GM04503 (cell line): ENCODE measurements around the gene MKLN1.
A peak's percentile ranks its signal among the peaks of the same experiment; 100 is the strongest.

Source experiments
- DNase-seq: peaks from one replicate; pipeline ENCODE4 v3.0.0-alpha.2; 2012; ENCODE audit warnings: low read depth

The MKLN1 gene

DNA sequence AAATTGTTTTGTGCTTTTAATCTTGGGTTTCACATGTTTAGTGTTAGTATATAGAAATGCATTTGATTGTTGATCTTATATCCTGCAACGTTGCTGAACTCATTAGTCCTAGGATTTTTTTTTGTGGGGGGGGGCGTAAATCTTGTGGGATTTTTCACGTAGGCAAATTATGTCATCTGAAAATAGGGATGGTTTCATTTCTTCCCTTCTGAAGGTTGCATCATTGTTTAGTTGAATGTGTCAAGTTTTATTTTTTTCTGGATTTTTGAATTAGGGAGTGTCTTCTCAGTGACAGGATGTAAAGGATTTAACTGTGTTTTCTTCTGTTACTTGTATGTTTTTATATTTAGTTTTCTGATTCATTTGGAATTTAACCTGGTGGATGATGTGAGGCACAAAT is 26.7 kb downstream of the MKLN1 start:
- DNase-seq, result no peak

DNA sequence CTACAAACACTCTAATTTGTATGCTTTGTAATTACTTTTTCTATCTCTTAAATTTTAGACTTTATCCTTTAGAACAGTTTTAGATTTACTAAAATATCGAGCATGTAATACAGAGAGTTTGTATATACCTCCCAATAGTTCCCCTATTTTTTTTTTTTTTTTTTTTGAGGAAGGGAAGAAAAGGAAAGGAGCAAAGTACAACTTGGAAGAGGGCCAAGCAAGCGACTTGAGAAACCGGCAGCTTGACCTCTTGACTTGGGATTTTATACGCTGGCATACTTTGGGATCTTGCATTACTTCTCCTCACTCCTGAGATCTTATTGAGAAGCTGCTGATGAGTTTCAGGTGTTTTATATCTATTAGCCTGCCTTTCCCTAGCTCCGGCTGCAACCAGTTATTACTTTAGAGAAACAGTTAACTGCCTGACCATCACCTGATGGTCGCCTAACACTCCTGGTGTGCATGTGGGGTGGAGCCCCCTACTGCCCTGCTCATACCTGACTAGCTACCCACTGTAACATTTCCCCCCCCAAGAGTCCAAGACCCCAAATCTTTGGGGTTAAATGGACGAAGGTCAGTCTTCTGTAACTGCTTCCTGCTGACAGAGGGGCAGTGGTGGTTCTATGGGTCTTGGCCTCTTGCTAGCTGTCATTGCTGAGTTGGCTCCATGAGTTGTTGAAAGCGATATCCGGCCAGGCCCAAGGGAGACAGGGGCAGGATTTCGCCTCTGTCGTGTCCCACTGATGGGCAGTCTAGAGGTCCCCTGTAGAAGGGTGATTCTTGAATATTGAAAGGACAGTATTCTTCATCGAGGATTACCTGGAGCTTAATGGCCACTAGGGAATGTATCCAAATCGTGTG is 28.5 kb downstream of the MKLN1 start:
- DNase-seq, result no peak

GRCh38 chr7:131357282-131357880 is 29.7 kb downstream of the MKLN1 start:
- no peak for DNase-seq

DNA sequence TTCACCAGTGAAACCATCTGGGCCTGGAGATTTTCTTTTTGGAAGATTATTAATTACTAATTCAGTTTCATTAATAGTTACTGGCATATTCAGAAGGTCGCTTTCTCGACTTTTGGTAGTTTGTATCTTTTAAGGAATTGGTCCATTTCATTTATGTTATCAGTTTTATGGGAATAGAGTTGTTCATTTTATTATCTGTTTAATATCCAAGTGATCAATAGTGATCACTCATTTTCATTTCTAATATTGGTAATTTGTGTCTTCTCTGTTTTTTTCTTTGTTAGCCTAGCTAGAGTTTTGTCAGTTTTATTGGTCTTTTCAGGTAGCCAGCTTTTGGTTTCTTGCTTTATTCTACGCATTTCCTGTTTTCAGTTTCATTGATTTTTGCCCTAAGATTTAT is 31.0 kb downstream of the MKLN1 start:
- DNase-seq, result no peak

- DNase-seq, result no peak
Measured at GRCh38 chr7:131359136-131359776, 31.6 kb downstream of the MKLN1 start.

GRCh38 chr7:131363719-131364118 is 36.0 kb downstream of the MKLN1 start:
- no peak for DNase-seq

DNA sequence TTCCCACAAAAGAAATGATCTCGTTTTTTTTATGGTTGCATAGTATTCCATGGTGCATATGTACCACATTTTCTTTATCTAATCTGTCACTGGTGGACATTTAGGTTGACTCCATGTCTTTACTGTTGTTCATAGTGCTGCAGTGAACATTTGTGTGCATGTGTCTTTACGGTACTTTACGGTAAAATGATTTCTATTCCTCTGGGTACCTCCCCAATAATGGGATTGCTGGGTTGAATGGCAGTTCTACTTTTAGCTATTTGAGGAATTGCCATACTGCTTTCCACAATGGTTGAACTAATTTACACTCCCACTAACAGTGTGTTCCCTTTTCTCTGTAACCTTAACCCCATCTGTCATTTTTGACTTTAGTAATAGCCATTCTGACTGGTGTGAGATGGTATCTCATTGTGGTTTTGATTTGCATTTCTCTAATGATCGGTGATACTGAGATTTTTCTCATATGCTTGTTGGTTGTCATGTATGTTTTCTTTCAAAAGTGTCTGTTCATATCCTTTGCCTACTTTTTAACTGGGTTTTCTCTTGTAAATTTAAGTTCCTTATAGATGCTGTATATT is 37.2 kb downstream of the MKLN1 start:
- no peak for DNase-seq

- peak; percentile 30 for DNase-seq
Measured at GRCh38 chr7:131365838-131366237, 38.2 kb downstream of the MKLN1 start.

DNA sequence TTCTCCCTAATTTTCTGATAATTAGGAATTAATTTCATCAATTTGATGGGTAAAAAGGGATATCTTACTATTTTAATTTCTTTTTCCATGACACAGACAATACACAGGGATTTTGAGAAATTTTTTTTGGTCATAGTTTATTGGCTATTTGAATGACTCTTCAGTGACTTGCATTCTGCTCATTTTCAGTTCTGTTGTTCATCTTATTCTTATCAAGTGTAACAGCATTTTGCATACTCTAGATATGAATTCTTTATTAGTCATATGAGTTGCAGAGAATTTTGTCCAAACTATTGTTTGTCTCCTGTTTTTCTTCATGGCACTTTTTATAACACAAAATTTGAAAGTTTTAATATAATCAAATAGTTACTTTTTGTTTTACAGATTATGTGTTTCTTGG is 41.7 kb downstream of the MKLN1 start:
- no peak for DNase-seq

- no peak for DNase-seq
Measured at GRCh38 chr7:131370523-131370968, 42.9 kb downstream of the MKLN1 start.

DNA sequence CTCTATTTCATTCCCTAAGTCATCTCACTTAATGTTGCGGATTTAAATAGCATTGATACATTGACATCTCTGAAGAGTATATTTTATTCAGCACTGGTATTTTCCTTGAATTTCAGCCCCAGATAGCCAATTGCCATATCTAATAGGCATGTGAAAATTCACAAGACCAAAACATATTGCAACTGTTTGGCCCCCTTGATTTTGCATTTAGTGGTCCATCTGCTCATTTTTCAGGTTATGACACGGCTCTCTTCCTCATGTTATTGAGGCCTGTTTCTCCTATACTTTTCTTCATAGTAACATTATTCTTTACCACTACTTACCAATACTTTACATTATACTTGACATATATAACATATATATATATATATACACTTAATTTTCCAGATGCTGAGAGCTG is 43.7 kb downstream of the MKLN1 start:
- DNase-seq, result no peak

DNA sequence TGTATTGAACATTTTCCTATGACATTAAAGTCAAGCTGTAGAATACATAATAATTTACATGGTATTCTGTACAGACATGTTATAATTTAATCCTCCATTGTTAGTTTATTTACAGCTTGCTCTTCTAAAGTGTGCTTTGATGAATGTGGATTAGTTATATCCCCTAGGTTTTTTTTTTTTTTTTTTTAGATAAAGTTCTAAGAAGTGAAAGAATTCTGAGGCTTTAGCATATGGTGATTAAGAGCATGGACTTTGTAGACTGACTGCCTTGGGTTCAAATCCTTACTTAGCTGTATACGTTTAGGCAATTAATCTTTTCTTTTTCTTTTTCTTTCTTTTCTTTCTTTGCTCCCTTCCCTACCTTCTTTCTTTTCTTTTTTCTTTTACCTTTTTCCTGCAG is 44.9 kb downstream of the MKLN1 start:
- no peak for DNase-seq

GRCh38 chr7:131374821-131375220 is 47.1 kb downstream of the MKLN1 start:
- DNase-seq, result no peak

- DNase-seq, result no peak
Measured at GRCh38 chr7:131381069-131381838, 53.6 kb downstream of the MKLN1 start.

- DNase-seq, result no peak
Measured at GRCh38 chr7:131383417-131384285, 56.0 kb downstream of the MKLN1 start.

DNA sequence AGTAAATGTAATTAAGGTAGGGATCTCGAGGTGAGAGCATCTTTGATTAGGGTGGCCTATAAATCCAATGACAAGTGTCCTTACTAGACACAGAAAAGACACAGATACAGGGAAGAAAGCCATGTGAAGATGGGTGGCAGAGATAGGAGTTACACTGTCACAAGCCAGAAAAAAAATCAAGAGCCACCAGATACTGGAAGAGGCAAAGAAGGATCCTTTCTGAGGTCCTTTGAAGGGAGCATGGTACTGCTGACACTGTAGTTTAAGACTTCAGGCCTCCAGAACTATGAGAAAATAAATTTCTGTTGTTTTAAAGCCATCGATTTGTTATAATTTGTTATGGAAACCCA is 56.6 kb downstream of the MKLN1 start:
- no peak for DNase-seq

- no peak for DNase-seq
Measured at GRCh38 chr7:131385039-131385605, 57.4 kb downstream of the MKLN1 start.

- DNase-seq, result no peak
Measured at GRCh38 chr7:131388126-131388525, 60.5 kb downstream of the MKLN1 start.

- DNase-seq, result no peak
Measured at GRCh38 chr7:131390275-131390674, 62.6 kb downstream of the MKLN1 start.

DNA sequence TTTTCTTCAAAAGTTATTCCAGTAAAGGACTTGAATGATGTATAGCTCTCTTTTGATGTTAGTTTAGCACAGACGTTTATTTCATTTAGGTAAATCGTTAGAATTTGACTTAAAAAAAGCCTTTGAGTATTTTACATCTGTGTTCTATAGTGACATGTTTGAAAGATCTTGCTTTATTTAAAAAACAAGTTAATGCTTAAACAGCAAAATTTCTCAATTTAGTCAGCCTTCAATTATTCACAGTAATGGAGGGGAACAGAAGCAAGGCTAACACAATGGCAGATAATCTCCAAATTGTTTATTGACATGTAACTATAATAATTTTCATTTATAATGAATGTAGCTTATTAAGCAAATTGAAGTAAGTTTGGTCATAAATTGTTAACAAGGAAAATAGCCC is 63.5 kb downstream of the MKLN1 start:
- no peak for DNase-seq

DNA sequence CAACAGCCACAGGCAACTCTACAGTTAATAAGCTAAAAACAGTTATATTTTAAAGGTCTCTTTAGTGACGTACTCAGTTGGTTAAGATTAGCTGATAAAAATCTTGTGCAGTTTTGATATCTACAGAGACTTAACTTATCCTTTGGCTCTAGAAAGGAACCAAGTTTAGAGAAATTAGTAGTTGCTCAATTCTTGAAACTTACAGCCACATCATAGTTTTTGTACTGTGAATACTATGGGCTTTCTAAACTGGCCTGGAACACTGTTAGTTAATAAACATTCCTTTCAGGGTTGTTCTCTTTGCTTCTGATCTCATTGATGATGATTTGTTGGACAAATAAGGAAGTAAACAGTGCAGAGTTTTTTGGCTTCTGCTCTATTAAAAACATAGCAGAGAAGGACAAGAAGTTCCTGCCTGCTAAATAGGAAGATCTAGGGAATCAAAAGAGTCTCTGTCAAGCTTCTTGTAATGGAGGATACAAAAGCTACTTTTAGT is 73.1 kb downstream of the MKLN1 start:
- peak; percentile 35 for DNase-seq
